Measurements from ENCODE around the gene TMEM167A. TPM values are rescaled to one million over a fixed set of nuclear protein-coding genes. Genes with fewer than 3 reads are reported as not detected.

TMEM167A gene
- total RNA-seq, 4 donors from 2014 or later = 17.7 to 46.2 (median 36.4) TPM

GRCh38 chr5:83058726-83059125 is 18.5 kb downstream of the TMEM167A start:
- no peak for DNase-seq
- no peak overlapping the region for H3K27ac ChIP-seq
- no peak for TF ChIP-seq POLR2A (IDR thresholded peaks at IDR 0.05)
- TF ChIP-seq CTCF (IDR thresholded peaks at IDR 0.05) = no peak
- no peaks in the 10 kb centered on the region for H3K4me1 ChIP-seq
- H3K9me3 ChIP-seq = no peaks in the 10 kb centered on the region
- no peak overlapping the region for H3K4me3 ChIP-seq
- no peaks in the 10 kb centered on the region for H3K27me3 ChIP-seq
- peaks cover 0 to 5% (median 0%) of the 10 kb centered on the region in 3 donors for H3K36me3 ChIP-seq

- no peak overlapping the region for H3K27ac ChIP-seq
- no peak overlapping the region for H3K4me3 ChIP-seq
- H3K27me3 ChIP-seq = no peaks in the 10 kb centered on the region
- no peaks in the 10 kb centered on the region for H3K9me3 ChIP-seq
- no peak for DNase-seq
- H3K36me3 ChIP-seq = peaks cover 0 to 12% (median 0%) of the 10 kb centered on the region in 3 donors
- TF ChIP-seq CTCF (IDR thresholded peaks at IDR 0.05) (no peak), POLR2A (IDR thresholded peaks at IDR 0.05) (no peak)
- no peaks in the 10 kb centered on the region for H3K4me1 ChIP-seq
Observed at GRCh38 chr5:83055166-83055565, 22.0 kb downstream of the TMEM167A start.

DNA sequence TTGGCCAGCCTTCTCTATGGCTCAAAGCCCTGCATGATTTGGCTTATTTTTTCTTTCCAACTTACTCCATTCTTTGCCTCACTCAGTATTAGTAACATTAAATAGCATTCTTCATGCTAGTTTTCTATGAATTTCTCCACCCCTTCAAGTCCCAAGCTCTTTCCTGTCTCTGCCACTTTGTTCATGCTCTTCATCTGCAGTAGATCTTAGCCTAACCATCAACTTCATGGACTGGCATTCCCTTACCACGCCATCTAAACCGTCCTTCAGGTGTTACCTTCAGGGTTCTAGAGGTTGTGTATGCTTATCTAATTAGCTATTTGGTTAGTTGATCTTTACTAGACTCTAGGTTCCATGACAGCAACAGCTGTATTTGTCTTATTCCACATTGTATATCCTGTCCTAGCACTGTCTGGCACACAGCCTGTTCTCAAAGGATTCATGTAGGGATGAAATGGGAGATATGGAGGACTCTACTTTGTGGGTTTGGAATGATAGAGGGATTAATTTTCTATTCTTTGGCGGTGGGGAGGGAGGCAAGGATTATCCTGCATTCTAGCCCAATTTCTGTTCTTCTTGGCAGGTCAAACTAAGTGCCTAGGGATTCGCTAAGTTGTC is 26.4 kb downstream of the TMEM167A start:
- TF ChIP-seq CTCF (IDR thresholded peaks at IDR 0.05) (no peak), POLR2A (IDR thresholded peaks at IDR 0.05) (no peak)
- H3K27me3 ChIP-seq = no peaks in the 10 kb centered on the region
- DNase-seq = no peak

GRCh38 chr5:83049370-83049885 is 27.8 kb downstream of the TMEM167A start:
- Histone ChIP-seq H3K27me3 (no peaks in the 10 kb centered on the region), H3K9me3 (no peaks in the 10 kb centered on the region), H3K4me3 (no peak overlapping the region), H3K27ac (no peak overlapping the region), H3K4me1 (no peaks in the 10 kb centered on the region), H3K36me3 (peaks cover 0 to 12% (median 0%) of the 10 kb centered on the region in 3 donors)
- no peak for TF ChIP-seq POLR2A (IDR thresholded peaks at IDR 0.05)
- no peak for TF ChIP-seq CTCF (IDR thresholded peaks at IDR 0.05)
- DNase-seq = no peak

More for the DNA sequence above, 26.4 kb downstream of the TMEM167A start:
- Histone ChIP-seq H3K27ac (no peak overlapping the region), H3K4me3 (no peak overlapping the region), H3K36me3 (peaks cover 0 to 12% (median 0%) of the 10 kb centered on the region in 3 donors), H3K9me3 (no peaks in the 10 kb centered on the region), H3K4me1 (no peaks in the 10 kb centered on the region)

- DNase-seq = no peak
Observed at GRCh38 chr5:83048811-83049210, 28.4 kb downstream of the TMEM167A start.

More at GRCh38 chr5:83048811-83049210, 28.4 kb downstream of the TMEM167A start:
- Histone ChIP-seq H3K36me3 (peaks cover 0 to 12% (median 0%) of the 10 kb centered on the region in 3 donors), H3K9me3 (no peaks in the 10 kb centered on the region), H3K27me3 (no peaks in the 10 kb centered on the region), H3K4me3 (no peak overlapping the region), H3K4me1 (no peaks in the 10 kb centered on the region), H3K27ac (no peak overlapping the region)
- TF ChIP-seq POLR2A (IDR thresholded peaks at IDR 0.05) (no peak), CTCF (IDR thresholded peaks at IDR 0.05) (no peak)

Data from Peyer's patch (tissue), 4 donors.